H1 (cell line): ENCODE measurements around the gene STAC. TPM values are rescaled to one million over a fixed set of nuclear protein-coding genes. Genes with fewer than 3 reads are reported as not detected.

Source experiments
- BACH1 ChIP-seq: IDR thresholded peaks from 2 replicates; pipeline ENCODE4 v1.6.1; 2012; ENCODE audit warnings: low read length, improper control_type of control experiment
- CEBPB ChIP-seq: IDR thresholded peaks from 2 replicates; pipeline ENCODE4 v1.6.1; 2012; ENCODE audit warnings: low read depth, low read length
- CHD2 ChIP-seq: IDR thresholded peaks from 2 replicates; pipeline ENCODE4 v1.6.1; 2012; ENCODE audit warnings: low read length, improper control_type of control experiment
- CTBP2 ChIP-seq: IDR thresholded peaks from 2 replicates; pipeline ENCODE4 v1.7.0; 2011; ENCODE audit warnings: borderline replicate concordance, mild to moderate bottlenecking, moderate library complexity, mixed read lengths, low read length; ENCODE audit not compliant: insufficient read depth, insufficient read length
- FOSL1 ChIP-seq: IDR thresholded peaks from 2 replicates; pipeline ENCODE4 v1.6.1; 2011; ENCODE audit warnings: mild to moderate bottlenecking, low read depth, low read length, moderate library complexity; ENCODE audit not compliant: insufficient read depth
- GABPA ChIP-seq: IDR thresholded peaks from 2 replicates; pipeline ENCODE4 v1.6.1; 2011; ENCODE audit warnings: mild to moderate bottlenecking, low read length, moderate library complexity, borderline replicate concordance; ENCODE audit not compliant: insufficient read depth
- SUZ12 ChIP-seq: fragments of 200-600 bp; sonication (generic); IDR thresholded peaks from 2 replicates; pipeline ENCODE4 v1.6.1; 2012; ENCODE audit warnings: mild to moderate bottlenecking, inconsistent platforms, low read length, moderate library complexity, mixed read lengths
- TAF1 ChIP-seq: IDR thresholded peaks from 2 replicates; pipeline ENCODE4 v1.6.1; 2011; ENCODE audit warnings: mild to moderate bottlenecking, low read depth, low read length
- polyA plus RNA-seq, 7 experiments: library from polyadenylated mRNA; depleted of rRNA in 3 of 7; stranded (reverse) in 5 of 7; unstranded in 2 of 7; fragments of >200 nt in 5 of 7; fragments of 200-250 nt in 2 of 7; gene quantifications; 1 replicate in 5 of 7; 2 replicates in 1 of 7; 4 replicates in 1 of 7; pipeline versions ENCODE4 v1.2.1 to v1.2.3, GENCODE V29; 2011 to 2013; ENCODE audit warnings: missing spikeins in 2 of 7, mixed read lengths in 2 of 7
- total RNA-seq: library from RNA; stranded (reverse); fragmentation: NEBNext Ultra II Directional; extraction: Animal tissue kit (Norgen Biotek cat#: 25700); gene quantifications from 2 replicates; pipeline ENCODE4 v1.2.1, GENCODE V29; 2021
- TF ChIP-seq, protein P1 (sequence below): fragments of 300-600 bp; sonication (generic); IDR thresholded peaks from 2 replicates; pipeline ENCODE4 v1.7.1; 2012; ENCODE audit warnings: low read length, moderate library complexity, mild to moderate bottlenecking, inconsistent platforms; ENCODE audit not compliant: insufficient replicate concordance
- TF ChIP-seq, protein P2 (sequence below), 3 experiments: IDR thresholded peaks; 1 replicate in 2 of 3; 2 replicates in 1 of 3; pipeline versions ENCODE4 v1.5.1 to v1.6.1; 2011; ENCODE audit warnings: low read length in 3 of 3, mild to moderate bottlenecking in 3 of 3, inconsistent platforms in 2 of 3, low read depth in 1 of 3, moderate library complexity in 1 of 3; ENCODE audit not compliant: insufficient read depth in 1 of 3; ENCODE audit errors: control extremely low read depth in 1 of 3

STAC gene
- total and polyA plus RNA-seq, 2 of the 8 experiments (the other 6 are each of a cell fraction or from before 2014, with no cell fraction given) = 8.0 to 18.1 TPM

DNA sequence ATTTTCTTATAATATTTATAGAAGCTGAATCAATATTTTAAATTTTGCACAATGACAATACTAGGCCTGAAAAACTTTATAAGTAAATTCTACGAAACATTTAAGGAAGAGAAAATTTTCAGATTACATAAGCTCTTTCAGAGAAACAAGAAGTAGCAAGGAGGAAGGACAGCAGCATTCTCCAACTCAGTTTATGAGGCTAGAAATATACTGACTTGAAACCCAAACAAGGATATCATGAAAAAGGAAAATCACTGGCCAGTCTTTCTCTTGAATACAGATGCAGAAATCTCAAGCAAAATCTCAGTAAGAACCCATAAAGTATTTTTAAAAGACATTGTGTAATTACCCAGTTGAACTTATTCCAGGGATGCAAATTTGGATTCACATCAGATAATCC lies 121.3 kb downstream of the STAC start (continued):
- TF ChIP-seq, protein P1, sequence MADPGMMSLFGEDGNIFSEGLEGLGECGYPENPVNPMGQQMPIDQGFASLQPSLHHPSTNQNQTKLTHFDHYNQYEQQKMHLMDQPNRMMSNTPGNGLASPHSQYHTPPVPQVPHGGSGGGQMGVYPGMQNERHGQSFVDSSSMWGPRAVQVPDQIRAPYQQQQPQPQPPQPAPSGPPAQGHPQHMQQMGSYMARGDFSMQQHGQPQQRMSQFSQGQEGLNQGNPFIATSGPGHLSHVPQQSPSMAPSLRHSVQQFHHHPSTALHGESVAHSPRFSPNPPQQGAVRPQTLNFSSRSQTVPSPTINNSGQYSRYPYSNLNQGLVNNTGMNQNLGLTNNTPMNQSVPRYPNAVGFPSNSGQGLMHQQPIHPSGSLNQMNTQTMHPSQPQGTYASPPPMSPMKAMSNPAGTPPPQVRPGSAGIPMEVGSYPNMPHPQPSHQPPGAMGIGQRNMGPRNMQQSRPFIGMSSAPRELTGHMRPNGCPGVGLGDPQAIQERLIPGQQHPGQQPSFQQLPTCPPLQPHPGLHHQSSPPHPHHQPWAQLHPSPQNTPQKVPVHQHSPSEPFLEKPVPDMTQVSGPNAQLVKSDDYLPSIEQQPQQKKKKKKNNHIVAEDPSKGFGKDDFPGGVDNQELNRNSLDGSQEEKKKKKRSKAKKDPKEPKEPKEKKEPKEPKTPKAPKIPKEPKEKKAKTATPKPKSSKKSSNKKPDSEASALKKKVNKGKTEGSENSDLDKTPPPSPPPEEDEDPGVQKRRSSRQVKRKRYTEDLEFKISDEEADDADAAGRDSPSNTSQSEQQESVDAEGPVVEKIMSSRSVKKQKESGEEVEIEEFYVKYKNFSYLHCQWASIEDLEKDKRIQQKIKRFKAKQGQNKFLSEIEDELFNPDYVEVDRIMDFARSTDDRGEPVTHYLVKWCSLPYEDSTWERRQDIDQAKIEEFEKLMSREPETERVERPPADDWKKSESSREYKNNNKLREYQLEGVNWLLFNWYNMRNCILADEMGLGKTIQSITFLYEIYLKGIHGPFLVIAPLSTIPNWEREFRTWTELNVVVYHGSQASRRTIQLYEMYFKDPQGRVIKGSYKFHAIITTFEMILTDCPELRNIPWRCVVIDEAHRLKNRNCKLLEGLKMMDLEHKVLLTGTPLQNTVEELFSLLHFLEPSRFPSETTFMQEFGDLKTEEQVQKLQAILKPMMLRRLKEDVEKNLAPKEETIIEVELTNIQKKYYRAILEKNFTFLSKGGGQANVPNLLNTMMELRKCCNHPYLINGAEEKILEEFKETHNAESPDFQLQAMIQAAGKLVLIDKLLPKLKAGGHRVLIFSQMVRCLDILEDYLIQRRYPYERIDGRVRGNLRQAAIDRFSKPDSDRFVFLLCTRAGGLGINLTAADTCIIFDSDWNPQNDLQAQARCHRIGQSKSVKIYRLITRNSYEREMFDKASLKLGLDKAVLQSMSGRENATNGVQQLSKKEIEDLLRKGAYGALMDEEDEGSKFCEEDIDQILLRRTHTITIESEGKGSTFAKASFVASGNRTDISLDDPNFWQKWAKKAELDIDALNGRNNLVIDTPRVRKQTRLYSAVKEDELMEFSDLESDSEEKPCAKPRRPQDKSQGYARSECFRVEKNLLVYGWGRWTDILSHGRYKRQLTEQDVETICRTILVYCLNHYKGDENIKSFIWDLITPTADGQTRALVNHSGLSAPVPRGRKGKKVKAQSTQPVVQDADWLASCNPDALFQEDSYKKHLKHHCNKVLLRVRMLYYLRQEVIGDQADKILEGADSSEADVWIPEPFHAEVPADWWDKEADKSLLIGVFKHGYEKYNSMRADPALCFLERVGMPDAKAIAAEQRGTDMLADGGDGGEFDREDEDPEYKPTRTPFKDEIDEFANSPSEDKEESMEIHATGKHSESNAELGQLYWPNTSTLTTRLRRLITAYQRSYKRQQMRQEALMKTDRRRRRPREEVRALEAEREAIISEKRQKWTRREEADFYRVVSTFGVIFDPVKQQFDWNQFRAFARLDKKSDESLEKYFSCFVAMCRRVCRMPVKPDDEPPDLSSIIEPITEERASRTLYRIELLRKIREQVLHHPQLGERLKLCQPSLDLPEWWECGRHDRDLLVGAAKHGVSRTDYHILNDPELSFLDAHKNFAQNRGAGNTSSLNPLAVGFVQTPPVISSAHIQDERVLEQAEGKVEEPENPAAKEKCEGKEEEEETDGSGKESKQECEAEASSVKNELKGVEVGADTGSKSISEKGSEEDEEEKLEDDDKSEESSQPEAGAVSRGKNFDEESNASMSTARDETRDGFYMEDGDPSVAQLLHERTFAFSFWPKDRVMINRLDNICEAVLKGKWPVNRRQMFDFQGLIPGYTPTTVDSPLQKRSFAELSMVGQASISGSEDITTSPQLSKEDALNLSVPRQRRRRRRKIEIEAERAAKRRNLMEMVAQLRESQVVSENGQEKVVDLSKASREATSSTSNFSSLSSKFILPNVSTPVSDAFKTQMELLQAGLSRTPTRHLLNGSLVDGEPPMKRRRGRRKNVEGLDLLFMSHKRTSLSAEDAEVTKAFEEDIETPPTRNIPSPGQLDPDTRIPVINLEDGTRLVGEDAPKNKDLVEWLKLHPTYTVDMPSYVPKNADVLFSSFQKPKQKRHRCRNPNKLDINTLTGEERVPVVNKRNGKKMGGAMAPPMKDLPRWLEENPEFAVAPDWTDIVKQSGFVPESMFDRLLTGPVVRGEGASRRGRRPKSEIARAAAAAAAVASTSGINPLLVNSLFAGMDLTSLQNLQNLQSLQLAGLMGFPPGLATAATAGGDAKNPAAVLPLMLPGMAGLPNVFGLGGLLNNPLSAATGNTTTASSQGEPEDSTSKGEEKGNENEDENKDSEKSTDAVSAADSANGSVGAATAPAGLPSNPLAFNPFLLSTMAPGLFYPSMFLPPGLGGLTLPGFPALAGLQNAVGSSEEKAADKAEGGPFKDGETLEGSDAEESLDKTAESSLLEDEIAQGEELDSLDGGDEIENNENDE = no peak
- TF ChIP-seq TAF1 = no peak
- no peak for TF ChIP-seq CTBP2
- no peak for TF ChIP-seq FOSL1
- no peak for TF ChIP-seq GABPA
- no peak for TF ChIP-seq CHD2
- no peak for TF ChIP-seq CEBPB
- TF ChIP-seq BACH1 = no peak
- TF ChIP-seq, protein P2, sequence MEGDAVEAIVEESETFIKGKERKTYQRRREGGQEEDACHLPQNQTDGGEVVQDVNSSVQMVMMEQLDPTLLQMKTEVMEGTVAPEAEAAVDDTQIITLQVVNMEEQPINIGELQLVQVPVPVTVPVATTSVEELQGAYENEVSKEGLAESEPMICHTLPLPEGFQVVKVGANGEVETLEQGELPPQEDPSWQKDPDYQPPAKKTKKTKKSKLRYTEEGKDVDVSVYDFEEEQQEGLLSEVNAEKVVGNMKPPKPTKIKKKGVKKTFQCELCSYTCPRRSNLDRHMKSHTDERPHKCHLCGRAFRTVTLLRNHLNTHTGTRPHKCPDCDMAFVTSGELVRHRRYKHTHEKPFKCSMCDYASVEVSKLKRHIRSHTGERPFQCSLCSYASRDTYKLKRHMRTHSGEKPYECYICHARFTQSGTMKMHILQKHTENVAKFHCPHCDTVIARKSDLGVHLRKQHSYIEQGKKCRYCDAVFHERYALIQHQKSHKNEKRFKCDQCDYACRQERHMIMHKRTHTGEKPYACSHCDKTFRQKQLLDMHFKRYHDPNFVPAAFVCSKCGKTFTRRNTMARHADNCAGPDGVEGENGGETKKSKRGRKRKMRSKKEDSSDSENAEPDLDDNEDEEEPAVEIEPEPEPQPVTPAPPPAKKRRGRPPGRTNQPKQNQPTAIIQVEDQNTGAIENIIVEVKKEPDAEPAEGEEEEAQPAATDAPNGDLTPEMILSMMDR (IDR thresholded peaks at IDR 0.05; ENCODE audit: control extremely low read depth in 1 of 3, insufficient read depth in 1 of 3, low read depth in 1 of 3, low read length in 3 of 3) = no peak
- no peak for TF ChIP-seq SUZ12
